Suprapubic skin (tissue), 4 donors: Measurements from ENCODE around the gene DST. TPM values are rescaled to one million over a fixed set of nuclear protein-coding genes. Genes with fewer than 3 reads are reported as not detected.

Source experiments
- DNase-seq, 2 donors: peaks; one replicate each; pipeline ENCODE4 v3.0.0-alpha.2; 2019; ENCODE audit warnings: low spot score in 2 of 2
- H3K27ac ChIP-seq: fragments of 200-600 bp; sonication (generic); one replicate; pipeline ENCODE4 v1.5.1; 2019
- H3K27me3 ChIP-seq: fragments of 200-600 bp; sonication (generic); one replicate; pipeline ENCODE4 v1.5.1; 2019
- H3K36me3 ChIP-seq: fragments of 200-600 bp; sonication (generic); one replicate; pipeline ENCODE4 v1.5.1; 2019
- H3K4me1 ChIP-seq: fragments of 200-600 bp; sonication (generic); one replicate; pipeline ENCODE4 v1.5.1; 2019
- H3K4me3 ChIP-seq: fragments of 200-600 bp; sonication (generic); one replicate; pipeline ENCODE4 v1.5.1; 2019; ENCODE audit warnings: mild to moderate bottlenecking
- H3K9me3 ChIP-seq: fragments of 200-600 bp; sonication (generic); one replicate; pipeline ENCODE4 v1.5.1; 2019
- CTCF ChIP-seq, 2 donors: fragments of 200-600 bp in 1 of 2; fragments of 450-650 bp in 1 of 2; sonication (generic) in 1 of 2; IDR thresholded peaks; one replicate each; pipeline ENCODE4 v1.5.1; 2016 to 2019; ENCODE audit warnings: antibody characterized with exemption in 2 of 2, mild to moderate bottlenecking in 1 of 2, moderate library complexity in 1 of 2
- EP300 ChIP-seq: sonication (generic); formaldehyde crosslinking; IDR thresholded peaks from one replicate; pipeline ENCODE4 v1.6.1; 2017; ENCODE audit warnings: antibody characterized with exemption
- POLR2A ChIP-seq, 2 donors: fragments of 450-650 bp; IDR thresholded peaks; one replicate each; pipeline ENCODE4 v1.6.1; 2017; ENCODE audit warnings: antibody characterized with exemption in 2 of 2, mild to moderate bottlenecking in 2 of 2, moderate library complexity in 2 of 2
- POLR2AphosphoS5 ChIP-seq, 3 donors: sonication (generic); formaldehyde crosslinking; IDR thresholded peaks; one replicate each; pipeline ENCODE4 v1.6.1; 2017; ENCODE audit warnings: antibody characterized with exemption in 3 of 3
- WGBS: methylation state at CpG from one replicate; pipeline ENCODE4 v1.1.5; 2018; 5-methylcytosine and 5-hydroxymethylcytosine counted together
- total RNA-seq, 4 donors: library from RNA; depleted of rRNA; stranded (reverse); fragments of >200 nt; gene quantifications; one replicate each; pipeline ENCODE4 v1.1.0, GENCODE V29; 2016

Gene DST
- total RNA-seq, 4 donors from 2014 or later: 637 to 1,048 (median 751) TPM

GRCh38 chr6:56474532-56474931 lies 168.2 kb downstream of the DST start:
- no peak for TF ChIP-seq EP300
- no peak for TF ChIP-seq POLR2AphosphoS5 (IDR thresholded peaks at IDR 0.05)
- no peak for TF ChIP-seq POLR2A (IDR thresholded peaks at IDR 0.05)
- TF ChIP-seq CTCF (IDR thresholded peaks at IDR 0.05): no peak
- peaks cover 82% of the 10 kb centered on the region for H3K36me3 ChIP-seq
- WGBS: 47% methylated on average over 1 of the region's 1 CpG

GRCh38 chr6:56463443-56463842 lies 179.2 kb downstream of the DST start:
- no peak for TF ChIP-seq POLR2A (IDR thresholded peaks at IDR 0.05)
- no peak for TF ChIP-seq CTCF (IDR thresholded peaks at IDR 0.05)
- TF ChIP-seq POLR2AphosphoS5 (IDR thresholded peaks at IDR 0.05): no peak
- TF ChIP-seq EP300: no peak
- Histone ChIP-seq H3K4me3 (no peak overlapping the region), H3K9me3 (no peaks in the 10 kb centered on the region), H3K27me3 (no peaks in the 10 kb centered on the region), H3K27ac (no peak overlapping the region), H3K4me1 (no peaks in the 10 kb centered on the region), H3K36me3 (peaks cover 66% of the 10 kb centered on the region)
- no peak for DNase-seq
- WGBS: 93% methylated on average over 13 of the region's 13 CpGs

More at GRCh38 chr6:56474532-56474931, 168.2 kb downstream of the DST start:
- peaks cover 5% of the 10 kb centered on the region for H3K9me3 ChIP-seq
- no peaks in the 10 kb centered on the region for H3K4me1 ChIP-seq
- DNase-seq: no peak
- H3K27me3 ChIP-seq: no peaks in the 10 kb centered on the region
- no peak overlapping the region for H3K27ac ChIP-seq
- H3K4me3 ChIP-seq: no peak overlapping the region

- H3K4me1 ChIP-seq: no peaks in the 10 kb centered on the region
- no peak overlapping the region for H3K27ac ChIP-seq
- no peaks in the 10 kb centered on the region for H3K27me3 ChIP-seq
- no peak for TF ChIP-seq POLR2AphosphoS5 (IDR thresholded peaks at IDR 0.05)
- TF ChIP-seq CTCF (IDR thresholded peaks at IDR 0.05): no peak
- no peak for TF ChIP-seq POLR2A (IDR thresholded peaks at IDR 0.05)
- no peak for TF ChIP-seq EP300
- no peak overlapping the region for H3K4me3 ChIP-seq
- DNase-seq: no peak
- WGBS: 73% methylated on average over 13 of the region's 13 CpGs
- no peaks in the 10 kb centered on the region for H3K9me3 ChIP-seq
- H3K36me3 ChIP-seq: peaks cover 55% of the 10 kb centered on the region
Observed at GRCh38 chr6:56459030-56459805, 183.5 kb downstream of the DST start.

- WGBS: 78% methylated on average over 5 of the region's 5 CpGs
- H3K27ac ChIP-seq: no peak overlapping the region
- peaks cover 47% of the 10 kb centered on the region for H3K36me3 ChIP-seq
- TF ChIP-seq POLR2AphosphoS5 (IDR thresholded peaks at IDR 0.05) (no peak), CTCF (IDR thresholded peaks at IDR 0.05) (no peak), POLR2A (IDR thresholded peaks at IDR 0.05) (no peak), EP300 (no peak)
- H3K4me1 ChIP-seq: no peaks in the 10 kb centered on the region
- no peak for DNase-seq
- no peak overlapping the region for H3K4me3 ChIP-seq
- no peaks in the 10 kb centered on the region for H3K27me3 ChIP-seq
- H3K9me3 ChIP-seq: no peaks in the 10 kb centered on the region
Observed at GRCh38 chr6:56458324-56458884, 184.3 kb downstream of the DST start.

GRCh38 chr6:56456785-56457184 lies 185.9 kb downstream of the DST start:
- H3K27ac ChIP-seq: no peak overlapping the region
- no peak for DNase-seq
- H3K9me3 ChIP-seq: no peaks in the 10 kb centered on the region
- H3K27me3 ChIP-seq: no peaks in the 10 kb centered on the region
- WGBS: 67% methylated on average over 2 of the region's 2 CpGs
- H3K4me1 ChIP-seq: no peaks in the 10 kb centered on the region
- TF ChIP-seq CTCF (IDR thresholded peaks at IDR 0.05) (no peak), EP300 (no peak), POLR2AphosphoS5 (IDR thresholded peaks at IDR 0.05) (no peak)
- H3K36me3 ChIP-seq: peaks cover 35% of the 10 kb centered on the region
- no peak overlapping the region for H3K4me3 ChIP-seq
